Endothelial cell of coronary artery (primary cell): ENCODE results near the gene USP10. TPM values are rescaled to one million over a fixed set of nuclear protein-coding genes. Genes with fewer than 3 reads are reported as not detected.

Source experiments
- total RNA-seq: library from RNA; depleted of rRNA; stranded (reverse); fragments of >200 nt; gene quantifications from 2 replicates; pipeline ENCODE4 v1.2.3, GENCODE V29; 2014

USP10 gene, protein sequence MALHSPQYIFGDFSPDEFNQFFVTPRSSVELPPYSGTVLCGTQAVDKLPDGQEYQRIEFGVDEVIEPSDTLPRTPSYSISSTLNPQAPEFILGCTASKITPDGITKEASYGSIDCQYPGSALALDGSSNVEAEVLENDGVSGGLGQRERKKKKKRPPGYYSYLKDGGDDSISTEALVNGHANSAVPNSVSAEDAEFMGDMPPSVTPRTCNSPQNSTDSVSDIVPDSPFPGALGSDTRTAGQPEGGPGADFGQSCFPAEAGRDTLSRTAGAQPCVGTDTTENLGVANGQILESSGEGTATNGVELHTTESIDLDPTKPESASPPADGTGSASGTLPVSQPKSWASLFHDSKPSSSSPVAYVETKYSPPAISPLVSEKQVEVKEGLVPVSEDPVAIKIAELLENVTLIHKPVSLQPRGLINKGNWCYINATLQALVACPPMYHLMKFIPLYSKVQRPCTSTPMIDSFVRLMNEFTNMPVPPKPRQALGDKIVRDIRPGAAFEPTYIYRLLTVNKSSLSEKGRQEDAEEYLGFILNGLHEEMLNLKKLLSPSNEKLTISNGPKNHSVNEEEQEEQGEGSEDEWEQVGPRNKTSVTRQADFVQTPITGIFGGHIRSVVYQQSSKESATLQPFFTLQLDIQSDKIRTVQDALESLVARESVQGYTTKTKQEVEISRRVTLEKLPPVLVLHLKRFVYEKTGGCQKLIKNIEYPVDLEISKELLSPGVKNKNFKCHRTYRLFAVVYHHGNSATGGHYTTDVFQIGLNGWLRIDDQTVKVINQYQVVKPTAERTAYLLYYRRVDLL
- total RNA-seq: 42.3 and 62.5 TPM in 2 replicates

DNA sequence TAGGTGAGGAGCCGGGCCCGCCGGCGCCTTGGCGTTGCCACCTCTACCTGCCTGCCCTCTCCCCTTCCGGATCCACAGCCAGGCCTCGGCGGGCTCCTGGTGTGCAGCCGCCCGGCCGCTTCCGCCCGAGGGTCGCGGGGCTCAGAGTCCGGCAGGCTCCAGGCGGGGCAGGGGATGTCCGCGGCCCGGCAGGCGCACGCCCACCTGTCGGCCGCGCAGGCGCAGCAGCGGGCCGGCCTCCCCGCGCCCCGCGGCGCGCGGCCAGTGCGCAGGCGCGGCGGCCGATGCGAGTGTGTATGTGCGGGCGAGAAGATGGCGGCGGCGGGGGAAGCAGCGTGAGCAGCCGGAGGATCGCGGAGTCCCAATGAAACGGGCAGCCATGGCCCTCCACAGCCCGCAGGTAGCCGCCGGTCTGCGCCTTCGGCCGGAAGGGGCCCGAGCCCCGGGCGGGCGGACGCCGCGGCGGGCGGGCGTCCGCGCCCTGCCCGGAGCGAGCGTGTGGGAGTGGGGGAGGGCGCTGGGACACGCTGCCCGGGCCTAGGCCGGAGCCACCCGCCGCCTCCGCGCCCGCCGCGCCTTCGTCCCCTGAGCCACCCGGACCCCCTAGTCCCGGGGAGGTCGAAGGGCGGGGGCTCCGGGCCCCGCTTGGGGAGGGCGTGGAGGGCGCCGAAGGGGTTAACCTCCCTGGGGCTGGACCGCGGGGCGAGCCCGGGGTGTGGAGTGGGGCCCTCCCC, at the start of gene USP10:
TSS of gene USP10 (plus strand) at position 289 of the 734 bp plus-strand sequence. CDS start at position 380, 91 bp downstream.

DNA sequence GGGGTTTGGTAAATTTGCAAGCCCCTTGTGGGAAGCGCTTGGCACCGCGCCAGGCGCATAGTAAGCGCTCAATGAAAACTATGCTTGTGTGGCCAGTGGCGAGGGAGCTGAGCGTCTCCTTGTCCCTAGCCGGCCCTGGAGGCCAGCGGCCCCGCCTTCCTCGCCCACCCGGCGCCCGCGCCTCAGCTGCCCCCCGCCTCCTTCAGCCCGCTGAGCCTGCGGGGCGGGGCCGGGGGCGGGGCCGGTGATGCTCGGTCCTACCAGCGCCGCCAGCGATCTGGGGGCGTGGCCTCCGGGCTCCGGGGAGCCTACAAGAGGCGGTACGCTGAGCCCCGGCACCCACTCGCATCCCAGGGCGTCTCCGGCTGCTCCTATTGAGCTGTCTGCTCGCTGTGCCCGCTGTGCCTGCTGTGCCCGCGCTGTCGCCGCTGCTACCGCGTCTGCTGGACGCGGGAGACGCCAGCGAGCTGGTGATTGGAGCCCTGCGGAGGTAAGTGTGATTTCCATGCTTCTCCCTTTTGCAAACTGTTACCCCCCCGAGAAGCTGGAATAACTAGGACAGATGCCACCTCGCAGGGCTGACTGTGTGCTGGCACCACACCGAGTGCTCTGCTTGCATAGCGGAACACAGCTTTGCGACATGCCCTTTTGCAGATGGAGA, 120.0 kb downstream of the USP10 start, which contains the start of gene CRISPLD2:
TSS of gene CRISPLD2 (plus strand) at position 342 of the 661 bp plus-strand sequence. CDS start 18,511 bp downstream, outside the sequence.

Other genes with a start within 250 kb of the USP10 start
- gene MEAK7, start 195.3 kb upstream of the USP10 start, total RNA-seq: 13.3 and 15.6 TPM in 2 replicates
- 133 and 143 TPM in 2 replicates for gene COTL1, start 81.9 kb upstream of the USP10 start, total RNA-seq
- gene KLHL36, start 51.5 kb upstream of the USP10 start, total RNA-seq: 45.6 and 90.9 TPM in 2 replicates
- gene CRISPLD2, start 120.0 kb downstream of the USP10 start, total RNA-seq: 0.18 and 1.6 TPM in 2 replicates